Uterus (tissue), 4 donors: Measurements from ENCODE around the gene C2orf81. TPM values are rescaled to one million over a fixed set of nuclear protein-coding genes. Genes with fewer than 3 reads are reported as not detected.
A peak's percentile ranks its signal among the peaks of the same experiment; 100 is the strongest.
"Not testable (repeated sequence)": the region's sequence is repeated elsewhere in the genome, so short reads cannot be mapped to it uniquely, and the experiment has no call there.

Experiments
- DNase-seq, 2 donors: peaks; one replicate each; pipeline ENCODE4 v3.0.0-alpha.2; 2019 to 2020
- H3K27ac ChIP-seq, 2 donors: fragments of 200-600 bp; sonication (generic); 1 replicate in 1 of 2; 2 replicates in 1 of 2; pipeline ENCODE4 v1.5.1; 2016 to 2018
- H3K27me3 ChIP-seq, 2 donors: fragments of 200-600 bp; sonication (generic); one replicate each; pipeline ENCODE4 v1.5.1; 2018 to 2019; ENCODE audit warnings: control low read depth in 1 of 2
- H3K36me3 ChIP-seq, 2 donors: fragments of 200-600 bp; sonication (generic); one replicate each; pipeline ENCODE4 v1.5.1; 2019; ENCODE audit warnings: control low read depth in 1 of 2
- H3K4me1 ChIP-seq, 2 donors: fragments of 200-600 bp; sonication (generic); one replicate each; pipeline ENCODE4 v1.5.1; 2018 to 2019; ENCODE audit warnings: control low read depth in 1 of 2
- H3K4me3 ChIP-seq, 2 donors: fragments of 200-600 bp; sonication (generic); 1 replicate in 1 of 2; 2 replicates in 1 of 2; pipeline ENCODE4 v1.5.1; 2018 to 2019; ENCODE audit warnings: mild to moderate bottlenecking in 1 of 2
- H3K9me3 ChIP-seq, 2 donors: fragments of 200-600 bp; sonication (generic); one replicate each; pipeline ENCODE4 v1.5.1; 2019; ENCODE audit warnings: control low read depth in 1 of 2
- POLR2A ChIP-seq, 2 donors: fragments of 450-650 bp; IDR thresholded peaks; one replicate each; pipeline ENCODE4 v1.6.1; 2016; ENCODE audit warnings: antibody characterized with exemption in 2 of 2, mild to moderate bottlenecking in 1 of 2, moderate library complexity in 1 of 2
- intact Hi-C: fragments of 100-400 bp; cut with DNase I; formaldehyde crosslinking; loops from one replicate; pipeline ENCODE4 v1.15.1; 2023; ENCODE audit warnings: low total_unique reads
- total RNA-seq, 4 donors: library from RNA; depleted of rRNA in 3 of 4; stranded (reverse); fragments of >200 nt in 3 of 4; gene quantifications; one replicate each; pipeline versions ENCODE4 v1.1.0 to v1.2.4, GENCODE V29; 2014 to 2023
- TF ChIP-seq, protein P1 (sequence below), 4 experiments: fragments of 200-600 bp in 2 of 4; fragments of 450-650 bp in 2 of 4; sonication (generic) in 2 of 4; IDR thresholded peaks; one replicate each; pipeline ENCODE4 v1.5.1; 2016 to 2019; ENCODE audit warnings: antibody characterized with exemption in 4 of 4, mild to moderate bottlenecking in 2 of 4, moderate library complexity in 1 of 4
- donor health status: DM: yes; HTN: yes; CAD: no.

The C2orf81 gene
- total RNA-seq, 4 donors from 2014 or later, result 2.1 to 5.7 (median 2.9) TPM; not detected in 1

DNA sequence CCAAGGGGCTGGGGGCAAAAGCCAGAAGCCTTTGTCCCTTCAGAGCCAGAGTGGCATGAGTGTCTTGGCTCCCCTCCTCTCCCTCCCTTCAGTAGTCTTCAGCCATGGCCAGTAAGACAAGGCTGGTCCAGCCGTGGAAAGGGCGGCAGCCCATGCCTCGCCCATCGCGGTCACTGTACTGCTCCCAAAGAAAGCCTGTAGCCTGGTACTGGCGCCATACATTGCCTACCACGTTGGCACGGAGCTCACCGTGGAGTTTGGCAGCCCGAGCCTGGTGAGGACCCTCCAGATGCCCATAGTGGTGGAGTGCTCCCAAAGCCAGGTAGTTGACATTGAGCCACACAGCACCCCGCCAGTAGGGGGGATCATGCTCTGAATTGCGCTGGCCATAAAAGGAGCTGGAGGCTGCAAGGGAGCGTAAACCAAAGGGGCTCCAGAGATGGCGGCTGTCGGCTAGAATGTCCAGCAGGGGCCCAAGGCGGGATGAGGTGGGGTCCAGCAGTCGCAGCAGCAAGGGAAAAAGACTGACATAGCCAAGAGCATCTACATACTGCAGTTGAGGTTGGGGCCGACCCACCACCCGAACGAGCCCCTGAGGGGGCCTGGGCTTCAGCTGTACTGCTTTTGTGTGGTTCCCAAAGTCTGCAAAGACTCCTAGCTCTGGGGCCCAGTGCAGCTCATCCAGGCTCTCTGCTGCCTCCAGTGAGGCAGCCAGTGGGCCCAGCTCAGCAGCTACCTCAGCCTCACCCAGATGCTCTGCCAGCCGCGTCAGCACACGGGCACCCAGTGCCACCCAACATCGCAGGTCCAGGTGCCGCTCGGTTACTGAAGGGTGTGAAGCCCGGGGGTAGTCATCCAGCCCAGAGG is 40.0 kb upstream of the C2orf81 start:
- DNase-seq, result no peak
- no peak overlapping the region for H3K4me3 ChIP-seq
- no peaks in the 10 kb centered on the region for H3K9me3 ChIP-seq
- no peak overlapping the region for H3K27ac ChIP-seq
- H3K36me3 ChIP-seq, result no peaks in the 10 kb centered on the region
- intact Hi-C loops, result no loop called here
- H3K27me3 ChIP-seq, result no peaks in the 10 kb centered on the region
- TF ChIP-seq, protein P1, sequence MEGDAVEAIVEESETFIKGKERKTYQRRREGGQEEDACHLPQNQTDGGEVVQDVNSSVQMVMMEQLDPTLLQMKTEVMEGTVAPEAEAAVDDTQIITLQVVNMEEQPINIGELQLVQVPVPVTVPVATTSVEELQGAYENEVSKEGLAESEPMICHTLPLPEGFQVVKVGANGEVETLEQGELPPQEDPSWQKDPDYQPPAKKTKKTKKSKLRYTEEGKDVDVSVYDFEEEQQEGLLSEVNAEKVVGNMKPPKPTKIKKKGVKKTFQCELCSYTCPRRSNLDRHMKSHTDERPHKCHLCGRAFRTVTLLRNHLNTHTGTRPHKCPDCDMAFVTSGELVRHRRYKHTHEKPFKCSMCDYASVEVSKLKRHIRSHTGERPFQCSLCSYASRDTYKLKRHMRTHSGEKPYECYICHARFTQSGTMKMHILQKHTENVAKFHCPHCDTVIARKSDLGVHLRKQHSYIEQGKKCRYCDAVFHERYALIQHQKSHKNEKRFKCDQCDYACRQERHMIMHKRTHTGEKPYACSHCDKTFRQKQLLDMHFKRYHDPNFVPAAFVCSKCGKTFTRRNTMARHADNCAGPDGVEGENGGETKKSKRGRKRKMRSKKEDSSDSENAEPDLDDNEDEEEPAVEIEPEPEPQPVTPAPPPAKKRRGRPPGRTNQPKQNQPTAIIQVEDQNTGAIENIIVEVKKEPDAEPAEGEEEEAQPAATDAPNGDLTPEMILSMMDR (IDR thresholded peaks at IDR 0.05), result no peak
- TF ChIP-seq POLR2A (IDR thresholded peaks at IDR 0.05), result no peak
- H3K4me1 ChIP-seq, result peaks cover 7 to 16% of the 10 kb centered on the region in 2 donors

GRCh38 chr2:74460187-74460586 is 38.8 kb upstream of the C2orf81 start:
- H3K27me3 ChIP-seq, H3K27ac ChIP-seq, DNase-seq, H3K36me3 ChIP-seq, intact Hi-C loops, H3K9me3 ChIP-seq, H3K4me3 ChIP-seq: not testable (repeated sequence)
- H3K4me1 ChIP-seq, result peaks cover 7 to 24% of the 10 kb centered on the region in 2 donors

GRCh38 chr2:74459503-74460118 is 38.2 kb upstream of the C2orf81 start:
- H3K4me3 ChIP-seq, H3K27ac ChIP-seq, intact Hi-C loops, DNase-seq, H3K36me3 ChIP-seq, H3K9me3 ChIP-seq, H3K27me3 ChIP-seq: not testable (repeated sequence)
- peaks cover 7 to 25% of the 10 kb centered on the region in 2 donors for H3K4me1 ChIP-seq

DNA sequence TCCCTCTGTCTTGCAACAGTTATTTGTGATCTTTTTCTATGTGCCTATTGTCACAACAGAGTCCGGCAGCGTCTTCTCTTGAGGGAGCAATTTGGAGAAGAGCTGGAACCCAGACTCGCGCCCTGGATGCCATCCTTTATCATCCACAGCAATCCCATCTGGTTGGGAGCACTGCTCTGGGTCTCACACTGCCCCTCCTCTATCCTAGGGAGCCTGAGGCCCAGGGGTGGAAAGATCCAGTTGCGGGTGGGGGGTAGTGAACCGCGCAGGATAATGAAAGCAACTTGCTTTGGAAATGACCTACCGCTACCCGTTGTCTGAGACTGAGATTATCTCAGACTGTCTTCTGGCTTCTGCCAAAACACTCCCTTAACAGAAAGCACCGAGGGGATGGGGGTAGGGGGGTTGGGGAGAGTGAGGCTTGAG is 37.5 kb upstream of the C2orf81 start:
- DNase-seq, result no peak
- H3K9me3 ChIP-seq, result no peaks in the 10 kb centered on the region
- H3K4me3 ChIP-seq, result peak overlapping the region; percentile 66 to 70
- intact Hi-C loops, result no loop called here
- H3K36me3 ChIP-seq, result no peaks in the 10 kb centered on the region
- peak overlapping the region; percentile 68 to 79 for H3K27ac ChIP-seq
- TF ChIP-seq POLR2A (IDR thresholded peaks at IDR 0.05), result no peak
- TF ChIP-seq, protein P1 (IDR thresholded peaks at IDR 0.05), result no peak
- no peaks in the 10 kb centered on the region for H3K27me3 ChIP-seq
- peaks cover 3 to 19% of the 10 kb centered on the region in 2 donors for H3K4me1 ChIP-seq

GRCh38 chr2:74458132-74458937 is 36.9 kb upstream of the C2orf81 start, which contains the start of gene WBP1:
WBP1 (plus strand) TSS chr2:74458438; CDS start chr2:74458603, 165 bp downstream.
- Histone ChIP-seq H3K9me3 (no peaks in the 10 kb centered on the region), H3K36me3 (no peaks in the 10 kb centered on the region), H3K4me3 (peak within 1 kb of the TSS; percentile 69 to 70), H3K4me1 (peaks cover 3 to 18% of the 10 kb centered on the region in 2 donors), H3K27me3 (no peaks in the 10 kb centered on the region), H3K27ac (peak within 1 kb of the TSS; percentile 95 to 98)
- TF ChIP-seq, protein P1 (IDR thresholded peaks at IDR 0.05), result peak in 1 of 4 experiments; percentile 26
- TF ChIP-seq POLR2A (IDR thresholded peaks at IDR 0.05), result peak in 1 of 2 donors; percentile 42
- peak; percentile 100 for DNase-seq
- intact Hi-C loops, result no loop called here
